ENCODE results near the gene NEMP1. TPM values are rescaled to one million over a fixed set of nuclear protein-coding genes. Genes with fewer than 3 reads are reported as not detected.

Gene NEMP1
- total RNA-seq, 1 donor from 2014 or later, result 11.0 TPM

- Histone ChIP-seq H3K36me3 (ENCODE audit: control insufficient read depth in 3 of 3, insufficient read depth in 3 of 3, low read length in 3 of 3) (peaks cover 20 to 54% (median 30%) of the 10 kb centered on the region in 3 donors), H3K9me3 (ENCODE audit: control insufficient read depth in 3 of 3, low read length in 3 of 3) (no peaks in the 10 kb centered on the region), H3K27ac (ENCODE audit: low read depth, low read length) (no peak overlapping the region), H3K27me3 (ENCODE audit: control insufficient read depth in 3 of 3, insufficient read depth in 3 of 3, low read length in 3 of 3) (no peaks in the 10 kb centered on the region), H3K4me1 (ENCODE audit: control insufficient read depth in 3 of 3, insufficient read depth in 3 of 3, low read length in 3 of 3) (peaks cover 12 to 16% (median 12%) of the 10 kb centered on the region in 3 donors), H3K9ac (ENCODE audit: low read depth in 1 of 3, low read length in 3 of 3) (no peak overlapping the region), H3K4me3 (ENCODE audit: low read length in 3 of 3) (no peak overlapping the region)
Observed at GRCh38 chr12:57097554-57097835, 18.9 kb upstream of the NEMP1 start.

GRCh38 chr12:57096748-57097553 lies 18.4 kb upstream of the NEMP1 start:
- Histone ChIP-seq H3K9ac (ENCODE audit: low read depth in 1 of 3, low read length in 3 of 3) (no peak overlapping the region), H3K27me3 (ENCODE audit: control insufficient read depth in 3 of 3, insufficient read depth in 3 of 3, low read length in 3 of 3) (no peaks in the 10 kb centered on the region), H3K36me3 (ENCODE audit: control insufficient read depth in 3 of 3, insufficient read depth in 3 of 3, low read length in 3 of 3) (peaks cover 21 to 55% (median 35%) of the 10 kb centered on the region in 3 donors), H3K4me1 (ENCODE audit: control insufficient read depth in 3 of 3, insufficient read depth in 3 of 3, low read length in 3 of 3) (peaks cover 14 to 20% (median 16%) of the 10 kb centered on the region in 3 donors), H3K4me3 (ENCODE audit: low read length in 3 of 3) (no peak overlapping the region), H3K9me3 (ENCODE audit: control insufficient read depth in 3 of 3, low read length in 3 of 3) (no peaks in the 10 kb centered on the region), H3K27ac (ENCODE audit: low read depth, low read length) (no peak overlapping the region)

GRCh38 chr12:57096099-57096572 lies 17.5 kb upstream of the NEMP1 start:
- Histone ChIP-seq H3K9ac (ENCODE audit: low read depth in 1 of 3, low read length in 3 of 3) (no peak overlapping the region), H3K27ac (ENCODE audit: low read depth, low read length) (no peak overlapping the region), H3K4me3 (ENCODE audit: low read length in 3 of 3) (no peak overlapping the region), H3K4me1 (ENCODE audit: control insufficient read depth in 3 of 3, insufficient read depth in 3 of 3, low read length in 3 of 3) (peaks cover 17 to 27% (median 20%) of the 10 kb centered on the region in 3 donors), H3K36me3 (ENCODE audit: control insufficient read depth in 3 of 3, insufficient read depth in 3 of 3, low read length in 3 of 3) (peaks cover 24 to 61% (median 42%) of the 10 kb centered on the region in 3 donors), H3K27me3 (ENCODE audit: control insufficient read depth in 3 of 3, insufficient read depth in 3 of 3, low read length in 3 of 3) (no peaks in the 10 kb centered on the region), H3K9me3 (ENCODE audit: control insufficient read depth in 3 of 3, low read length in 3 of 3) (no peaks in the 10 kb centered on the region)

- Histone ChIP-seq H3K4me3 (ENCODE audit: low read length in 3 of 3) (no peak overlapping the region), H3K27me3 (ENCODE audit: control insufficient read depth in 3 of 3, insufficient read depth in 3 of 3, low read length in 3 of 3) (no peaks in the 10 kb centered on the region), H3K4me1 (ENCODE audit: control insufficient read depth in 3 of 3, insufficient read depth in 3 of 3, low read length in 3 of 3) (peaks cover 24 to 34% (median 27%) of the 10 kb centered on the region in 3 donors), H3K27ac (ENCODE audit: low read depth, low read length) (no peak overlapping the region), H3K9me3 (ENCODE audit: control insufficient read depth in 3 of 3, low read length in 3 of 3) (no peaks in the 10 kb centered on the region), H3K36me3 (ENCODE audit: control insufficient read depth in 3 of 3, insufficient read depth in 3 of 3, low read length in 3 of 3) (peaks cover 24 to 64% (median 43%) of the 10 kb centered on the region in 3 donors), H3K9ac (ENCODE audit: low read depth in 1 of 3, low read length in 3 of 3) (no peak overlapping the region)
Observed at GRCh38 chr12:57095440-57095839, 16.8 kb upstream of the NEMP1 start.

GRCh38 chr12:57094208-57095160 lies 15.9 kb upstream of the NEMP1 start:
- H3K9ac ChIP-seq (ENCODE audit: low read depth in 1 of 3, low read length in 3 of 3), result peak overlapping the region in 1 of 3 donors; percentile 45
- H3K36me3 ChIP-seq (ENCODE audit: control insufficient read depth in 3 of 3, insufficient read depth in 3 of 3, low read length in 3 of 3), result peaks cover 20 to 58% (median 43%) of the 10 kb centered on the region in 3 donors
- H3K9me3 ChIP-seq (ENCODE audit: control insufficient read depth in 3 of 3, low read length in 3 of 3), result no peaks in the 10 kb centered on the region
- peaks cover 28 to 41% (median 34%) of the 10 kb centered on the region in 3 donors for H3K4me1 ChIP-seq (ENCODE audit: control insufficient read depth in 3 of 3, insufficient read depth in 3 of 3, low read length in 3 of 3)
- H3K27ac ChIP-seq (ENCODE audit: low read depth, low read length), result peak overlapping the region; percentile 52
- no peaks in the 10 kb centered on the region for H3K27me3 ChIP-seq (ENCODE audit: control insufficient read depth in 3 of 3, insufficient read depth in 3 of 3, low read length in 3 of 3)
- H3K4me3 ChIP-seq (ENCODE audit: low read length in 3 of 3), result no peak overlapping the region

GRCh38 chr12:57093415-57094207 lies 15.0 kb upstream of the NEMP1 start:
- Histone ChIP-seq H3K4me1 (ENCODE audit: control insufficient read depth in 3 of 3, insufficient read depth in 3 of 3, low read length in 3 of 3) (peaks cover 28 to 42% (median 35%) of the 10 kb centered on the region in 3 donors), H3K27me3 (ENCODE audit: control insufficient read depth in 3 of 3, insufficient read depth in 3 of 3, low read length in 3 of 3) (no peaks in the 10 kb centered on the region), H3K4me3 (ENCODE audit: low read length in 3 of 3) (peak overlapping the region in 1 of 3 donors; percentile 13), H3K36me3 (ENCODE audit: control insufficient read depth in 3 of 3, insufficient read depth in 3 of 3, low read length in 3 of 3) (peaks cover 20 to 49% (median 39%) of the 10 kb centered on the region in 3 donors), H3K27ac (ENCODE audit: low read depth, low read length) (peak overlapping the region; percentile 52), H3K9ac (ENCODE audit: low read depth in 1 of 3, low read length in 3 of 3) (peak overlapping the region in 1 of 3 donors; percentile 54), H3K9me3 (ENCODE audit: control insufficient read depth in 3 of 3, low read length in 3 of 3) (no peaks in the 10 kb centered on the region)

GRCh38 chr12:57092876-57093414 lies 14.4 kb upstream of the NEMP1 start:
- Histone ChIP-seq H3K9me3 (ENCODE audit: control insufficient read depth in 3 of 3, low read length in 3 of 3) (no peaks in the 10 kb centered on the region), H3K27me3 (ENCODE audit: control insufficient read depth in 3 of 3, insufficient read depth in 3 of 3, low read length in 3 of 3) (no peaks in the 10 kb centered on the region), H3K4me3 (ENCODE audit: low read length in 3 of 3) (no peak overlapping the region), H3K36me3 (ENCODE audit: control insufficient read depth in 3 of 3, insufficient read depth in 3 of 3, low read length in 3 of 3) (peaks cover 20 to 45% (median 38%) of the 10 kb centered on the region in 3 donors), H3K4me1 (ENCODE audit: control insufficient read depth in 3 of 3, insufficient read depth in 3 of 3, low read length in 3 of 3) (peaks cover 32 to 47% (median 40%) of the 10 kb centered on the region in 3 donors), H3K27ac (ENCODE audit: low read depth, low read length) (no peak overlapping the region), H3K9ac (ENCODE audit: low read depth in 1 of 3, low read length in 3 of 3) (peak overlapping the region in 1 of 3 donors; percentile 45)

GRCh38 chr12:57092529-57092862 lies 13.9 kb upstream of the NEMP1 start:
- no peaks in the 10 kb centered on the region for H3K27me3 ChIP-seq (ENCODE audit: control insufficient read depth in 3 of 3, insufficient read depth in 3 of 3, low read length in 3 of 3)
- H3K4me3 ChIP-seq (ENCODE audit: low read length in 3 of 3), result no peak overlapping the region
- no peak overlapping the region for H3K27ac ChIP-seq (ENCODE audit: low read depth, low read length)
- peaks cover 35 to 49% (median 43%) of the 10 kb centered on the region in 3 donors for H3K4me1 ChIP-seq (ENCODE audit: control insufficient read depth in 3 of 3, insufficient read depth in 3 of 3, low read length in 3 of 3)
- H3K9me3 ChIP-seq (ENCODE audit: control insufficient read depth in 3 of 3, low read length in 3 of 3), result no peaks in the 10 kb centered on the region
- H3K9ac ChIP-seq (ENCODE audit: low read depth in 1 of 3, low read length in 3 of 3), result peak overlapping the region in 1 of 3 donors; percentile 45
- H3K36me3 ChIP-seq (ENCODE audit: control insufficient read depth in 3 of 3, insufficient read depth in 3 of 3, low read length in 3 of 3), result peaks cover 20 to 45% (median 38%) of the 10 kb centered on the region in 3 donors
